ENCODE data around the gene SLC22A23. TPM values are rescaled to one million over a fixed set of nuclear protein-coding genes. Genes with fewer than 3 reads are reported as not detected.
A peak's percentile ranks its signal among the peaks of the same experiment; 100 is the strongest.

Gene SLC22A23
- total and polyA plus RNA-seq, 12 donors: 2.3 to 18.5 (median 5.3) TPM

GRCh38 chr6:3233321-3233720 lies 223.5 kb downstream of the SLC22A23 start:
- intact Hi-C loops (cut with DNase I): no loop called here
- H3K27me3 ChIP-seq: peaks cover 30% of the 10 kb centered on the region
- no peak overlapping the region for H3K4me3 ChIP-seq
- DNase-seq: peak in 2 of 7 donors; percentile 1 to 72
- no peak overlapping the region for H3K27ac ChIP-seq
- WGBS, 4 donors: 67 to 76% (median 72%) methylated on average over 3 of the region's 3 CpGs
- H3K36me3 ChIP-seq (replicated peaks in 1 of 2): no peaks in the 10 kb centered on the region
- H3K4me1 ChIP-seq (replicated peaks in 1 of 2): peaks cover 5 to 29% of the 10 kb centered on the region in 2 donors
- no peak for TF ChIP-seq CTCF (IDR thresholded peaks at IDR 0.05)
- TF ChIP-seq POLR2A (IDR thresholded peaks at IDR 0.05): no peak
- no peaks in the 10 kb centered on the region for H3K9me3 ChIP-seq (replicated peaks in 1 of 3)

- Histone ChIP-seq H3K36me3 (replicated peaks in 1 of 2) (no peaks in the 10 kb centered on the region), H3K4me3 (peak overlapping the region in 2 of 4 donors; percentile 43 to 87), H3K4me1 (replicated peaks in 1 of 2) (peaks cover 8 to 39% of the 10 kb centered on the region in 2 donors), H3K27me3 (peaks cover 39% of the 10 kb centered on the region), H3K27ac (peak overlapping the region in 1 of 5 donors; percentile 82), H3K9me3 (replicated peaks in 1 of 3) (no peaks in the 10 kb centered on the region)
- TF ChIP-seq POLR2A (IDR thresholded peaks at IDR 0.05): no peak
- no peak for TF ChIP-seq CTCF (IDR thresholded peaks at IDR 0.05)
- DNase-seq: peak in 1 of 7 donors; percentile 3
- intact Hi-C loops (cut with DNase I): no loop called here
- 18 to 27% (median 23%) methylated on average over 18 to 23 of the region's 23 CpGs for WGBS, 4 donors
These were observed 224.6 kb downstream of the SLC22A23 start for GRCh38 chr6:3232017-3232945.

- peaks cover 46% of the 10 kb centered on the region for H3K27me3 ChIP-seq
- no peaks in the 10 kb centered on the region for H3K9me3 ChIP-seq (replicated peaks in 1 of 3)
- H3K36me3 ChIP-seq (replicated peaks in 1 of 2): no peaks in the 10 kb centered on the region
- WGBS, 4 donors: 1 to 2% (median 1%) methylated on average over 22 to 47 of the region's 47 CpGs
- H3K4me1 ChIP-seq (replicated peaks in 1 of 2): peaks cover 14 to 47% of the 10 kb centered on the region in 2 donors
- intact Hi-C loops (cut with DNase I): no loop called here
- H3K27ac ChIP-seq: peak overlapping the region in 3 of 5 donors; percentile 20 to 82 (median 66)
- H3K4me3 ChIP-seq: peak overlapping the region in 3 of 4 donors; percentile 39 to 87 (median 43)
- DNase-seq: peak; percentile 76 to 88 (median 84)
- no peak for TF ChIP-seq CTCF (IDR thresholded peaks at IDR 0.05)
- peak in 1 of 2 donors; percentile 40 for TF ChIP-seq POLR2A (IDR thresholded peaks at IDR 0.05)
These were observed 225.4 kb downstream of the SLC22A23 start for GRCh38 chr6:3231247-3232016.

GRCh38 chr6:3230900-3231246 lies 226.0 kb downstream of the SLC22A23 start:
- intact Hi-C loops (cut with DNase I): no loop called here
- peaks cover 14 to 48% of the 10 kb centered on the region in 2 donors for H3K4me1 ChIP-seq (replicated peaks in 1 of 2)
- H3K4me3 ChIP-seq: peak overlapping the region in 2 of 4 donors; percentile 43 to 87
- peak overlapping the region in 2 of 5 donors; percentile 66 to 82 for H3K27ac ChIP-seq
- peak in 1 of 7 donors; percentile 10 for DNase-seq
- no peaks in the 10 kb centered on the region for H3K36me3 ChIP-seq (replicated peaks in 1 of 2)
- H3K9me3 ChIP-seq (replicated peaks in 1 of 3): no peaks in the 10 kb centered on the region
- WGBS, 4 donors: 5 to 8% (median 6%) methylated on average over 11 of the region's 11 CpGs
- peaks cover 48% of the 10 kb centered on the region for H3K27me3 ChIP-seq
- TF ChIP-seq CTCF (IDR thresholded peaks at IDR 0.05) (no peak), POLR2A (IDR thresholded peaks at IDR 0.05) (no peak)

Data from adrenal gland (tissue), 12 donors.